Upper lobe of left lung (tissue), 4 donors: ENCODE data around the gene PDZK1.

Experiments used
- CTCF ChIP-seq, 6 experiments: fragments of 450-650 bp in 4 of 6; fragments of 200-600 bp in 2 of 6; sonication (generic) in 2 of 6; IDR thresholded peaks; one replicate each; pipeline ENCODE4 v1.5.1; 2016 to 2019; ENCODE audit warnings: antibody characterized with exemption in 6 of 6
- POLR2AphosphoS5 ChIP-seq, 2 donors: sonication (generic); formaldehyde crosslinking; IDR thresholded peaks; one replicate each; pipeline ENCODE4 v1.5.1; 2017; ENCODE audit warnings: antibody characterized with exemption in 2 of 2

- TF ChIP-seq CTCF (IDR thresholded peaks at IDR 0.05): no peak
- TF ChIP-seq POLR2AphosphoS5 (IDR thresholded peaks at IDR 0.05): no peak
Measured at GRCh38 chr1:145707183-145707867, at the start of gene PDZK1.
